ENCODE data around the gene INSIG1. TPM values are rescaled to one million over a fixed set of nuclear protein-coding genes. Genes with fewer than 3 reads are reported as not detected.

Gene INSIG1
- total RNA-seq, 1 experiment from 2014 or later: 92.6 TPM

DNA sequence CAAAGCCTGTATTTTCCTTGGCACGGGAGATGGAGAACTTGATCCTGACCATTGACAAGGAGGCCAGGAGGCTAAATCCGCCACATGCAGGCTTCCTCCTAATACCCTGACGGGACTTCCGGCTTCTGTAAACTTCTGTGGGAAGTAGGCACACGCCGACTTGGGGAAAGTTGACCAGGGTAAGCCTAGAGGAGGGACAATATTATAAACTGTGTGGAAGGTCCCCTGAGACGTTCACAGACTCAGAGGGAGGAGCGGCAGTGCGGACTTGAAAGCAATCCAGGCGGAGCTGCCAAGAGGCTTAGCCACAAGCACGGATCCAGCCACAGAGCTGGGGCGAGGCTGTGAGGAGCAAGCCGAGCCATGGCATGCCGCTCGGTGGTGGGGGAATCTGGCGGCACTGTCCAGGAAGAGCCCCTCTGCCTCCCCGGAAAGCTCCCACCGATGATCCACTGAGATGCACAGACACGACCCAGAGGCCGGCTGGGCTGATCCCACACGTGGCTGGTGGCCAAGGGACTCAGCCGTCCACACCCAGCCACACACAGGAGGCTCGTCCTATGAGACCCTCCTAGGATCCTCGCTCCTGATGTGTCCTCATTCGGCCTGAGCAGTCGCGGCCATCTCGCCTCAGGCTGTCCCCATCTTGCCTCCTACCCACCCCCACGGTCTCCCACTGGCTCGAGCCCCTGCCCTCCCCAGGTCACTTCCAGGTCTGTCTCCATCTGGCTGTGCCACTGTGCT lies 40.0 kb upstream of the INSIG1 start:
- TF ChIP-seq SIN3A (IDR thresholded peaks at IDR 0.05; ENCODE audit: borderline replicate concordance, insufficient read depth, low read depth, low read length) (no peak), POLR2AphosphoS5 (IDR thresholded peaks at IDR 0.05; ENCODE audit: low read depth, low read length) (no peak), TCF7L2 (IDR thresholded peaks at IDR 0.05; ENCODE audit: low read depth, low read length) (no peak)
- TF ChIP-seq, protein P1, sequence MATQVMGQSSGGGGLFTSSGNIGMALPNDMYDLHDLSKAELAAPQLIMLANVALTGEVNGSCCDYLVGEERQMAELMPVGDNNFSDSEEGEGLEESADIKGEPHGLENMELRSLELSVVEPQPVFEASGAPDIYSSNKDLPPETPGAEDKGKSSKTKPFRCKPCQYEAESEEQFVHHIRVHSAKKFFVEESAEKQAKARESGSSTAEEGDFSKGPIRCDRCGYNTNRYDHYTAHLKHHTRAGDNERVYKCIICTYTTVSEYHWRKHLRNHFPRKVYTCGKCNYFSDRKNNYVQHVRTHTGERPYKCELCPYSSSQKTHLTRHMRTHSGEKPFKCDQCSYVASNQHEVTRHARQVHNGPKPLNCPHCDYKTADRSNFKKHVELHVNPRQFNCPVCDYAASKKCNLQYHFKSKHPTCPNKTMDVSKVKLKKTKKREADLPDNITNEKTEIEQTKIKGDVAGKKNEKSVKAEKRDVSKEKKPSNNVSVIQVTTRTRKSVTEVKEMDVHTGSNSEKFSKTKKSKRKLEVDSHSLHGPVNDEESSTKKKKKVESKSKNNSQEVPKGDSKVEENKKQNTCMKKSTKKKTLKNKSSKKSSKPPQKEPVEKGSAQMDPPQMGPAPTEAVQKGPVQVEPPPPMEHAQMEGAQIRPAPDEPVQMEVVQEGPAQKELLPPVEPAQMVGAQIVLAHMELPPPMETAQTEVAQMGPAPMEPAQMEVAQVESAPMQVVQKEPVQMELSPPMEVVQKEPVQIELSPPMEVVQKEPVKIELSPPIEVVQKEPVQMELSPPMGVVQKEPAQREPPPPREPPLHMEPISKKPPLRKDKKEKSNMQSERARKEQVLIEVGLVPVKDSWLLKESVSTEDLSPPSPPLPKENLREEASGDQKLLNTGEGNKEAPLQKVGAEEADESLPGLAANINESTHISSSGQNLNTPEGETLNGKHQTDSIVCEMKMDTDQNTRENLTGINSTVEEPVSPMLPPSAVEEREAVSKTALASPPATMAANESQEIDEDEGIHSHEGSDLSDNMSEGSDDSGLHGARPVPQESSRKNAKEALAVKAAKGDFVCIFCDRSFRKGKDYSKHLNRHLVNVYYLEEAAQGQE (IDR thresholded peaks at IDR 0.05; ENCODE audit: insufficient read depth in 1 of 2, low read depth in 2 of 2, low read length in 1 of 2): no peak
- TF ChIP-seq, protein P2, sequence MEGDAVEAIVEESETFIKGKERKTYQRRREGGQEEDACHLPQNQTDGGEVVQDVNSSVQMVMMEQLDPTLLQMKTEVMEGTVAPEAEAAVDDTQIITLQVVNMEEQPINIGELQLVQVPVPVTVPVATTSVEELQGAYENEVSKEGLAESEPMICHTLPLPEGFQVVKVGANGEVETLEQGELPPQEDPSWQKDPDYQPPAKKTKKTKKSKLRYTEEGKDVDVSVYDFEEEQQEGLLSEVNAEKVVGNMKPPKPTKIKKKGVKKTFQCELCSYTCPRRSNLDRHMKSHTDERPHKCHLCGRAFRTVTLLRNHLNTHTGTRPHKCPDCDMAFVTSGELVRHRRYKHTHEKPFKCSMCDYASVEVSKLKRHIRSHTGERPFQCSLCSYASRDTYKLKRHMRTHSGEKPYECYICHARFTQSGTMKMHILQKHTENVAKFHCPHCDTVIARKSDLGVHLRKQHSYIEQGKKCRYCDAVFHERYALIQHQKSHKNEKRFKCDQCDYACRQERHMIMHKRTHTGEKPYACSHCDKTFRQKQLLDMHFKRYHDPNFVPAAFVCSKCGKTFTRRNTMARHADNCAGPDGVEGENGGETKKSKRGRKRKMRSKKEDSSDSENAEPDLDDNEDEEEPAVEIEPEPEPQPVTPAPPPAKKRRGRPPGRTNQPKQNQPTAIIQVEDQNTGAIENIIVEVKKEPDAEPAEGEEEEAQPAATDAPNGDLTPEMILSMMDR (IDR thresholded peaks at IDR 0.05): no peak
- BruUV-seq (replicated peaks): no TSS peak
- Histone ChIP-seq H3K36me3 (ENCODE audit: control insufficient read depth, insufficient read depth, low read length) (no peaks in the 10 kb centered on the region), H3K27me3 (ENCODE audit: control insufficient read depth, insufficient read depth, low read length) (no peaks in the 10 kb centered on the region; the same call in 1 of the 2 replicates), H3K4me1 (ENCODE audit: control insufficient read depth, insufficient read depth, low read length) (no peaks in the 10 kb centered on the region), H3K4me3 (ENCODE audit: low read depth in 2 of 2, low read length in 2 of 2) (no peak overlapping the region), H3K27ac (ENCODE audit: low read length) (no peak overlapping the region), H3K9me3 (ENCODE audit: control insufficient read depth, insufficient read depth, low read depth, low read length) (no peaks in the 10 kb centered on the region)
- POLR2A ChIA-PET: no interaction called here
- intact Hi-C loops (cut with micrococcal nuclease; ENCODE audit: unreplicated experiment): no loop called here
- no peak for ATAC-seq
- CTCF ChIA-PET: no interaction called here
- in situ Hi-C loops (cut with HindIII; ENCODE audit: low pct_unique_long_range_greater_than_20kb, low sequenced_read_pairs): no loop called here
- DNase-seq (ENCODE audit: low read depth, low spot score): no peak

DNA sequence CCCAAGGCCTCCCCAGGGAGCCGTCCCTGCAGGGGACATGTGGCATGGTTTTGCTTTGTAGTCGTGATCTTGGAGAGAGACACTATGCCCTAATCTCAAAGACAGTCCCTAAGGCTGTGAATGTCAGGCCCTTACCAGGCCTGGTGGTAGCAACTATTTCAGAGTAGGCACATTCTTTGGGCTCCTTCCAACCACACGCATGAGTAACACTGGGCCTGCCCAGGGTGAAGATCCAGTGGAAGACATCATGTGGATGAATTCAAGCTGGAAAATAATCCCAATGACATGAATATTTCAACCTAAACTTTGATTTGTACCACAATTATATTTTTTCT lies 39.5 kb upstream of the INSIG1 start:
- POLR2A ChIA-PET: no interaction called here
- H3K36me3 ChIP-seq (ENCODE audit: control insufficient read depth, insufficient read depth, low read length): no peaks in the 10 kb centered on the region
- intact Hi-C loops (cut with micrococcal nuclease; ENCODE audit: unreplicated experiment) (no loop called here), in situ Hi-C loops (cut with HindIII; ENCODE audit: low pct_unique_long_range_greater_than_20kb, low sequenced_read_pairs) (no loop called here)
- H3K4me3 ChIP-seq (ENCODE audit: low read depth in 2 of 2, low read length in 2 of 2): no peak overlapping the region
- no peak for DNase-seq (ENCODE audit: low read depth, low spot score)
- no peak for ATAC-seq
- TF ChIP-seq, protein P2 (IDR thresholded peaks at IDR 0.05): no peak
- no peak for TF ChIP-seq SIN3A (IDR thresholded peaks at IDR 0.05; ENCODE audit: borderline replicate concordance, insufficient read depth, low read depth, low read length)
- TF ChIP-seq TCF7L2 (IDR thresholded peaks at IDR 0.05; ENCODE audit: low read depth, low read length): no peak
- no peak for TF ChIP-seq POLR2AphosphoS5 (IDR thresholded peaks at IDR 0.05; ENCODE audit: low read depth, low read length)
- TF ChIP-seq, protein P1 (IDR thresholded peaks at IDR 0.05; ENCODE audit: insufficient read depth in 1 of 2, low read depth in 2 of 2, low read length in 1 of 2): no peak
- CTCF ChIA-PET: no interaction called here
- H3K27ac ChIP-seq (ENCODE audit: low read length): no peak overlapping the region
- no peaks in the 10 kb centered on the region; the same call in 1 of the 2 replicates for H3K27me3 ChIP-seq (ENCODE audit: control insufficient read depth, insufficient read depth, low read length)
- no peaks in the 10 kb centered on the region for H3K4me1 ChIP-seq (ENCODE audit: control insufficient read depth, insufficient read depth, low read length)
- no TSS peak for BruUV-seq (replicated peaks)
- no peaks in the 10 kb centered on the region for H3K9me3 ChIP-seq (ENCODE audit: control insufficient read depth, insufficient read depth, low read depth, low read length)
